ENCODE measurements around the gene PPIF.

Gene PPIF

GRCh38 chr10:79390057-79390456 lies 42.8 kb downstream of the PPIF start:
- DNase-seq = no peak

DNA sequence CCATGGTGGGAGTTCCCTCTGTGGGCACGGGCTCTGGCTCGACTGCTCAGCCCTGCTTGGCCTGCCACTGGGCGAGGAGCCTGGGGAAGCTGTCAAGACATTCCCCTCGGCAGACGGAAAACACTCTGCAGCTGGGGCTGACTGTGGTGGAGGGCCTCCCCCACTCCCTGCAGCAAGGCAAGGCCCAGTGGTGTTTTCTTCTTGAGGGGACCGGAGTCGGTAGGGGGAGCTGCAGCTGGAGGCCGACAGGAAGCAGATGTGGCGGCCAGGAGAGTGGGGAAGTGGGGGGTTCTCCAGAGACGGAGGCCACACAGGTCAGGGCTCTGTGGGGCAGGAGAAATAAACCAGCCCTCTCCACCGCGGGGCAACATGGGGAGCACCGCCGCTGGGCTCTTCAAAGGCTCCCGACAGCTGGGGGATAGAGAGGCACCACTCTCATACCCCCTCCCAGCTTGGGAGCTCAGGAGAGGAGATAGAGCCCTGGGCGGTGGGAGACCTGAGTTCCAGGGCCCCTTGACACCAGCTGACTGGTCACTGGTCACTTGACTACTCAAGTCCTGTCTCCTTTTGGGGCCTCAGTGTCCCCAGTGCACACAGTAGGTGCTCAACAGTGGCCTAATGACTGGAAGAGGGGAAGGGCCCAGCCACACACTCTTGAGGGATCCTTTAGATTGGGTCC lies 43.4 kb downstream of the PPIF start:
- DNase-seq = no peak

GRCh38 chr10:79391231-79392019 lies 44.2 kb downstream of the PPIF start:
- DNase-seq = no peak

- DNase-seq = no peak
Measured at GRCh38 chr10:79392020-79392398, 44.7 kb downstream of the PPIF start.

- DNase-seq = no peak
Measured at GRCh38 chr10:79392506-79393176, 45.4 kb downstream of the PPIF start.

- DNase-seq = no peak
Measured at GRCh38 chr10:79393221-79393923, 46.1 kb downstream of the PPIF start.

DNA sequence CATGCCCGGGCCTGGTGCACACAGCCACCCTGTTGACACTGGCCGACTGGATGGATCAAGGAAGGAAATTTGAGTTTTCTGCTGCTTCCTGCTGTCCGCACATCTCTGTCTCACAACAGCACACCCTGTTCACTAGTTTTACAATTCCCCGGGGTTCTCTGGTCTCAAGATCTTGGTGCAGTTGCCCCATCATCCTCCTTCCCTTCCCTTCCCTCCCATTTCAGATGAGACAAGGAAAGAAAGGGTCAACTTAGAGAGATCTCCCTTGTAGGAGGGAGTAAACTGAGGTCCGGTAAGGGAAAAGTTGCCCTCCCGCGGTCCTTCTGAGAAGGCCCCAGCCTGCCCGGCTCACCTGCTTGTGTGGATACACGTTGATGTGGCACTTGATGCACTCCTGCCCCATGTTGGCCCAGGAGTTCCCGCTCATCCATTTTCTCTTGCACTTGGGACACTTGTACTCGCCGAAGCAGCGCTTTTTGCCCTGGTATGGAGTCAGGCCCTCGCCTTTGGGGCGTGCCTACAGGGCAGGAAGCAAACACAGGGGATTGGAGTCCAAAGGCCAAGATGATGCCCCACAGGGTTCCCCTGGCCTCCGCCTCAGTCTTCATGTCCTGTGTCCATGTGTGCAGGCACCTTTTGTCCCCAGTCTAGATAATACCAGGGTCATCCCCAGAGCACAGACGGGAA lies 46.8 kb downstream of the PPIF start:
- DNase-seq = no peak

GRCh38 chr10:79394664-79395063 lies 47.4 kb downstream of the PPIF start:
- DNase-seq = no peak

DNA sequence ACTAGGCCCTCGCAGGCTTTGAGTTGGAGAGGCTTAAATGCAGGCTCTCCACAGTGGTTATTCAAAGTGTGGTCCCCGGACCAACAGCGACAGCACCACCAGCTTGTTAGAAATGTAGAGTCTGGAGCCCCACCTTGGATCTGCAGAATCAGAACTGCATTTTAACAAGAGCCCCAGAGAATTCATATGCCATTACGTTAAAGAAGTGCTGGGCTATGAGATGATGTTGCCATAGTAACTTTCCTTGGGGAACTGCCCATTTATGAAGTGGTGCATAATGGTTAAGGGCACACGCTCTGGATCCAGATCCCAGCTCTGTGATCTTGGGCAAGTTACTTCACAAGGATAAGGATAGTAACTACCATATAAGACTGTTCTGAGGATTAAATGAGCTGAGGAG lies 49.3 kb downstream of the PPIF start:
- no peak for DNase-seq

DNA sequence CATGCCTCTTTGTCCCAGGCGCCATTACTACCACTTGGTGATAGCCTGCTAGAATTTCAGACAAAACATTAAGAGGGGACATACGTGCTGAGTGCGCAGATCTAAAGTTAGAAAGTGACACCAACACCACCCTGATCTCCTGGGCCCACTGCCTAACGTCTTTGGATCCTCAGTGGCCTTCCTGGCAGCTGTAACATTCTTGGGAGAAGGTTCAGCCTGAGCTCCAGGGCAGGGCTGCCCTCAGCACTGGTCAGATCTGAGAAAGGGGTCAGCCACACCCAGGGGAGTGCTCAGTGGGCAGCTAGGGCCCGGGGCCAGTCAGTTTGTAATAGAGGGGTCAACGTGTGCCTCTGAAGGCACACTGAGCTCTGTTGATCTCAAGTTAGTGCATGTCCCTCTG lies 49.8 kb downstream of the PPIF start:
- DNase-seq = no peak

DNA sequence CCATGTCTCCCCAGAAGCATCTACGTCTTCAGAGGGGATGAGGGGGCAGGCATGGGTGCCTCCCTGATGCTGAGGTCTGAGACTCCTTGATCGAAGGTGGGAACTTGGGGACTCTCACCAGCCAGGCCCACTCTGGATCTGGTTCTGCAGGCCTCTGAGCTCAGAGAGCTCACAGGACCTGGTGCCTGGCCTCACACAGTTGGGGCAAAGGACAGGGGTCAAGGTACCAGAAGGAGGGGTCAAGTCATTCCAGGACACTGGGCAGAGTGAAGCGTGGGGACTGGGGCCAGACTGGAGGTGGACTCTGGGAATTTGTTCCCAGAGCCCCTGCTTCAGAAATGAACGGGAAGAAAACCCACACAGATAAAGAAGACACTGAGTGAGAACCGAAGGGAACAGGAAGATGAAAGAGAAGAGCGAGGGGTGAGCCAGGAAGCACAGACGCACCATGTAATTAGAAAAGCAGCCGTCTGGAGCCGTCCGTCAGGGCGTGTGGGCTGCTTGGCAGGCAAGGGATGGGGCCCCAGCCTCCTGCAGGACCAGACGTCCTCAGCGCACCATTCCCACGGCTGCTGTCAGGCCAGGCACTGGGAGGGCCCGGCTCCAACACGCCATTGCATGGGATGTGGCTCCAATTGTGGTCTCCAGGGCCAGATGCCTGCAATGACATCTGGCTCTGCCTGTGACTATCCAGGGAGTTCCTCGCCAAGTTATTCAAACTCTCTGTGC lies 50.5 kb downstream of the PPIF start:
- DNase-seq = no peak

DNA sequence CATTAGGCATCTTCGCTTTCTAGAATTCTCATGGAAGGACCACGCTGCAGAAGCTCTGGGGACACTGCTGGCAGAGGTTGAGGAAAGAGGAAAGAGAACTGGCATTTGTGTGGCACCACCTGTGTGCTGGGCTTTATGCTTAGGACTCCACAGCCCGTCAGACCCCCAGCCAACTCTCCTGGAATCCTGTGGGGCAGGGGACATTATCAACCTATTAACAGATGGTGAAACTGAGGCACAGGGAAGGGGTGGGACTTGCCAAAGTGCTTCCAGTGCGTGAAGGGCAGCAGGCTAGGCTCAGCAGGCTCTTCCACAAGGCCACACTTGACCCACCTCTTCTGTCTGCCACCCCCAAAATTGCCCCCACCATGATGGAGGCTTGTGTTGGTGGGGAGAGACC lies 51.4 kb downstream of the PPIF start:
- DNase-seq = no peak

GRCh38 chr10:79399223-79399831 lies 52.1 kb downstream of the PPIF start:
- DNase-seq = no peak

DNA sequence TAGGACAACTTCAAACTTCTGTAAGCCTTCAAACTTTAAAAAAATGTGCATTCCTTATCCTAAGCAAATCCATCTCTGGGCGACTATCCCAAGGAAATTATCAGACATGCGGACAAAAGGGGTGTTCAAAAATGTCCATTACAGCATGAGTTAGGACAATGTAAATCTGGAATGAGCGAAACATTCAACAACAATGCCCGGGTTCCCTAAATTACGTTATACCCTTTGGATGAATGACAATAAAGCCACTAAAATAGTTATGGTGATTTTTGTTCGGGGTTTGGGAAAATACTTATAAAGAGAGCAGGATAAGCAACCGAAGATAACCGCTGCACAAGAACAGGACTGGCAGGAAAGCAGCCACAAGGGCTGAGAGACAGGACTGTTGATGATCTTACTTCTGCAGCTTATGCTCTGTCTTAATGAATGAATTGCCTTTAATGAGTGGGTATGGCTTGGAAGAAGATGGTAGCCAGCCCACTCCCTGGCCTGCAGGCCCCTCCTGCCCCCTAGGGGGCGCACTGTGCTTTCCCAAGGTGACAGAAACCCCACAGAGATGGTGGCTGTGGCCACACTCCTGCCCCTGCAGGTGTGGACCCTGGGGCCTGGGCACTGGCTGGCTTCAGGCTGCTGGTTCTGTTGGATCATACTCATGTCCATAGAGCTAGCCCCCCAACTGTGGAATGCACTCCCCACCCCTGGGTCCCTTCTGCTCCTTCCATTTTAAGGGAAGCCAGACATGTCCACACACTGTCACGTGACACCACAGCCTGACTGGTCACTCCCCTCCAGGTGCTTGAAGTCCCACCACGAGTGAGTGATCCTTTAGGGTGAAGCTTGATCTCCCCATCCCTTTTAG lies 53.1 kb downstream of the PPIF start:
- peak; percentile 37 for DNase-seq

DNA sequence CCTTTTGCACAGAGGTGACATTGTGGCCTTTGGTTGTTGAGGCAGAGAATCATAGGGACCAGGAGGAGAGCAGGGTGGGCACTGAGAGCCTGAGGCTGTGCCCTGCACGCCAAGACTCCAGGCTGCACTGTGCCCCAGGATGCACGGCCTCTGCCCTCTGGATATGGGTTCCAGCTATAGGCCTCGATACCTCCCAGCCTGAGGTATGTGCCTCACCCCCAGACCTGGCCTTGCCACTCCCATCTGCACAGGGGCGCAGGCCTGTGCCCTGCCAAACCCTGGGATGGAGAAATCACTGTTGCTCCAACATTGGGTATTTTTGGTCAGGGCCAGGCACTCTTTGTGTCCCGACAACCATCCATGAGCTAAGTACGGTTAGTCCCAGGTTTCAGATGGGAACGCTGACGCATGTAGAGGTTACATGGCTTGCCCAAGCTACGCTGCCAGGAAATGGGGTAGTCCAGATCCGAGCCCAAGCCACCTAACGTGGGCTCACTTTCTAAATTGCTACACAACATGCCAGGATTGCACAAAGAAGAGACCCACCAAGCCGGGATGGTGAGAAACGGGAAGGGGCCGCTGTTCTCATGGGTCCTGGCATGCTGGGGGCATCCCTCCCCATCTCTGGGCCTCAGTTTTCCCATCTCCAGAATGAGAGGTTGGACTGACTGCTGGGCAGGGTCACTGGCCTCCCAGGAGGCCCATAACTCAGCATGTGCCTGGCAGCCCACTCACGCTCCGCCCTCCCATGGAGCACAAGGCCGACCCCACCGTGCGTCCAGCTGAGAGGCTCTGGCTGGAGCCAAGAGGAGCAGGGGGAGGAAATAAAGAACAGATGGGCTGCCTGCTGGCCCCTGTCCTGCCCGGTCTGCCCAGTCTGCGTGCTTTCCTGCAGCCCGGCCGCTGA lies 54.0 kb downstream of the PPIF start:
- DNase-seq = no peak

DNA sequence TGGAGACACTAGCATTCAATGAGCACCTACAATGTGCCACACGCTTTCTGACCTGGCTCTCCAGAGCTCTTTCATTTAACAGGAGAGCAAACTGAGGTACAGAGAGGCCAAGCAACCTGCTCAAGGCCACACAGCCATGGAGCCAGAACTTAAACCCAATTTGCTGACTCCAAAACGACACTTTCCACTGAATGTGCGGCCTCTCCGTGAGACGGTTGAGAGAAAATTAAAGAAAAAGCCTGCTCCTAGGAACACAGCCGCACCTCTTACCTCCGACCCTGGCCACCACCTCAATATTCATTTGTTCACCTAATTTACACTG lies 55.3 kb downstream of the PPIF start:
- no peak for DNase-seq

- no peak for DNase-seq
Measured at GRCh38 chr10:79402951-79403350, 55.7 kb downstream of the PPIF start.

DNA sequence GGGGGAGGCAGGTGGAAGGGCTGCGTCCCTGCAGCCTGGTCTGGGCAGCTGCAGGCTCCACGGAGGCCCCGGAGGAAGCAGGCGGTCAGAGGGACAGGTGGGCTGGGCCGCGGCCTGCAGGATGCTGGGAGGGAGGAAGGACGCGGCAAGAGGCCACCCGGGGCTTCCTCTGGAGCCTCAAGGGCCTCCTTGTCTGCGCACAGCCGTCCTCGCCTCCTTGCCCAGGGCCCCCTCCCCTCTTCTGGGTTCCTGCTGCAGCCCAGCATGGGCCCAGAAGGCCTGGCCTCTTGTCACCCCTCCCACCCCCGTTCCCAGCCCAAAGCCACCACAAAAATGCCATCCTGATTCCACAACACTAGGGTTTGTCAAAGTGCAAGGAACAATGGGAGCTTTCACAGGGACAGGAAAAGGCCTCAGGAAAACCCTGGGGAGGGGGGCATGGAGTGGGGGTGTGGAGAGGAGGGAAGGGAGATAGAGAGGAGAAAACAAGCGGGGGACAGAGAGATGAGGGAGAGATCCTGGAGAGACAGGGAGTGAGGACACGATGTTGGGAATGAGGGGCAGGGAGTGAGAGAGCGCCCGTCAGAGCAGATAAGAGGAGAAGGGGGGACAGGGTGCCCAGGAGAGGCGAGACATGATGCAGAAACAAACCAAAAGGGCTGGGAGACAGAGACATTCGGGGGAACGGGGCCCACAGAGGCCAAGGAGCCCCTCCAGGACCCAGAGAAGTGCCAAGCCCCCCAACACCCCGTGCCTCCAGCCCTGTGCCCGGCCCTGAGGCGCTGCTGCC lies 56.4 kb downstream of the PPIF start:
- DNase-seq = no peak

GRCh38 chr10:79404231-79404609 lies 57.0 kb downstream of the PPIF start:
- DNase-seq = no peak

Data from CD4-positive, alpha-beta T cell treated with Interleukin-12 subunit alpha and Interleukin-12 subunit beta, for 1 hour (primary cell).